ENCODE results near the gene MRPS9.
A peak's percentile ranks its signal among the peaks of the same experiment; 100 is the strongest.

MRPS9 gene

DNA sequence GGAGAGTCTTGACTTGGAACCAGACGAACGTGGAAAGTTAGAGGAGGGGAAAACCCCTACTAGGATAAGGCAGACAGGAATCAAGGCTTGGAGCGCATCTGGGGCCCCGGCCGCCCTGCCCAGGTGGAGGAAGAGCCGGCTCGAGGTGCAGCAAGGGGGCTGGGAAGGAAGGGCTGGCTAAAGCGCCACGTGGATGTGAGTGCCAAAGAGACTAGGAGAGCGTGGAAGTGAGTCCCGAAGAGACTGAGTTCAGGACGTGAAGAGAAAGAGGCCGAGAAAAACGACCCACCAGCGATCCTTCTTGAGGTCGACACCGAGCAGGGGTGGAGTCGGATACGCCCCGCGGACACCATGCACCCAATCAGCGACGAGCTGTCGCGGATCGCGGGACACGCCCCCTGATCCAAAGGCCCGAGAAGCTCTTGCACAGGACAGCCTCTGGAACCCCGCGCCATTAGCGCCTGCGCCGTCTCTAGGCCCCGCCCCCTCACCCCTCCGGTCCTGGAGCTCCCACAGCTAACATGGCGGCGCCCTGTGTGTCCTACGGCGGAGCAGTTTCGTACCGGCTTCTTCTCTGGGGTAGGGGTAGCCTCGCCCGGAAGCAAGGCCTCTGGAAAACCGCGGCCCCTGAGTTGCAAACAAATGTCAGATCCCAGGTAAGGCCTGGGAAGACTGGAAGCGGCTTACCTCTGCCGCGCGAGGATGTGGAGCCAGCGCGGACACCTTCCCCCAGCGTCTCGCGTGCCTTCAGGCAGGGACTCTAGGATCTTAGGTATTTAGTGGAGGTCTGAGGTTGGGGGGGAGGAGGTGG is at the start of gene MRPS9:
Gene MRPS9 (plus strand): TSS at position 498 of the 811 bp plus-strand sequence. CDS start 24 bp downstream, at position 522.
- ATAC-seq = peak; percentile 98 to 99

DNA sequence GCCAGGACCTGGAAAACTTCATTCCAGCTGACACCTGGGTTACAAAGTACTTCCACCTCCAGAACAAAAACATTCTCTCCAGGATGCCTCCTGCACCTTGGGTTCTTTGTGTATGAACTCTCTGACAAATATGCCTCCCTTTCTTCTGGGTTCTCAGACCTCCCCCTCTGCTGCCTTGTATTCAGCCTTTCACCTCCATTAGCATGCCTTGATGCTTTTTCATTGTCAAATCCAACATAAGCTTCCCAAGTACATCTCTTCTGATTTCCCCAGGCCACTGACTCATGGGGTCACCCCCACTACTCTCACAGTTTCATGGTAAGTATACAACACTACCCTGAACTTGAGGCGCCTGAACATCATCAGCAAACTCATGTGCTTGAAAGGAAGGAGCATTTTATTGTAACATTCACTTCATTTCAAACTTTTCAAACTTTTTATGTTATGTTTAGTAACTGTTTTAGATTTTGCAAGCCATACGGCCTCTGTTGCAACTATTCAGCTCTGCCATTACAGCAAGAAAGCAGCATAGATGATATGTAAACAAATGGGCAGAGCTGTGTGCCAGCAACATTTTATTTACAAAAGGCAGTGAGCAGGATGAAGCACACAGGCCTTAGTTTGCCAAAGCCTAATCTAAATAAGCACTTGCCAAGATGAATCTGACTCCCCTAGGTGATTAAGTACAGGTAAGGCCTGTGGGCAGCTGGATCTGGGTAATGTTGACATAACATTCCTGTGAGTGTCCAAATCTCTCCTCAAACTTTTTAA is 32.5 kb upstream of the MRPS9 start:
- ATAC-seq = no peak

DNA sequence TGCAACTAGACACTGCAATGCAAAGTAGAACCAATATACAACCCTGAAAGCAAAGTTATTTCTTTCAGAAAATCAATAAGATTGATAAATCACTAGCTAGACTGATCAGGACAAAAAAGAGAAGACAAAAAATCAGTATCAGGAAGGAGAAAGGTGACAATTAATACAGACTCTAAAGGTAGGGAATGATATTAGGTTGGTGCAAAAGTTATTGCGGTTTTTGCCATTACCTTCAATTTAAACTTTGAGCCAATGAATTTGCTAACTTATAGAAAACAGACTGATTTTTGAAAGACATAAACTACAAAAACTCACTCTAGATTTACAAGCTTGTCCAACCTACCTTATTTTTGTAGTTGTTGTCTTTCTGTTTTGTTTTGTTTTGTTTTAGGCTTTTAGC is 30.5 kb upstream of the MRPS9 start:
- ATAC-seq = no peak

DNA sequence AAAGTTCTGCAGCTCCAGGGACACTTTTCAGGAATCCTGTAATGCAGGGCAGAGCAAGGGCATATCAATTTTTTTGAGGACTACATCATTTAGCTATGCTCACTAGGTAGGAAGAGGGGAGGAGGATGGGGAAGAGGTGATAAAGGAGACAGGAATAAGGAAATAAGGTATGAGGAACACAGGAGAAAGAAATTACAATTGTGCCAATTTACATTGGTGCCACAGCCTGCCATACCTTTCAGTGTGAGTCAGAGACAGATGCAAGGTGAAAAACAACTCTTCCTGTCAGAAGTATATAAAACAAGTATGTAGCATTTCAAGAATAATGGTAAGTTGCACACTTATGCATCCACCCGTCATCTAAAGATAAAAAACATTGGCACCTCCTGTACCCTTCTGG is 5.4 kb upstream of the MRPS9 start:
- ATAC-seq = no peak

DNA sequence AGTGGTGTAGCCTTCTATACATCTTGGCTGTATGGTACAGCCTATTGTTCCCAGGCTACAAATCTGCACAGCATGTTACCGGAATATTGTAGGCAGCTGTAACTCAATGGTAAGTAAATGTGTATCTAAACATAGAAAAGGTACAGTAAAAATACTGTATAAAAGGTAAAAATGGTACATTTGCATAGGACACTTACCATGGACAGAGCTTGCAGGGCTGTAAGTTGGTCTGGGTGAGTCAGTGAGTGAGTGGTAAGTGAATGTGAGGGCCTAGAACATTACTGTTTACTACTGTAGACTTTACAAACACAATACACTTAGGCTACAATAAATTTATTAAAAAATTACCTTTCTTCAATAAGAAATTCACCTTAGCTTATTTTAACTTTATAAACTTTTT is 3.7 kb upstream of the MRPS9 start:
- ATAC-seq = no peak

DNA sequence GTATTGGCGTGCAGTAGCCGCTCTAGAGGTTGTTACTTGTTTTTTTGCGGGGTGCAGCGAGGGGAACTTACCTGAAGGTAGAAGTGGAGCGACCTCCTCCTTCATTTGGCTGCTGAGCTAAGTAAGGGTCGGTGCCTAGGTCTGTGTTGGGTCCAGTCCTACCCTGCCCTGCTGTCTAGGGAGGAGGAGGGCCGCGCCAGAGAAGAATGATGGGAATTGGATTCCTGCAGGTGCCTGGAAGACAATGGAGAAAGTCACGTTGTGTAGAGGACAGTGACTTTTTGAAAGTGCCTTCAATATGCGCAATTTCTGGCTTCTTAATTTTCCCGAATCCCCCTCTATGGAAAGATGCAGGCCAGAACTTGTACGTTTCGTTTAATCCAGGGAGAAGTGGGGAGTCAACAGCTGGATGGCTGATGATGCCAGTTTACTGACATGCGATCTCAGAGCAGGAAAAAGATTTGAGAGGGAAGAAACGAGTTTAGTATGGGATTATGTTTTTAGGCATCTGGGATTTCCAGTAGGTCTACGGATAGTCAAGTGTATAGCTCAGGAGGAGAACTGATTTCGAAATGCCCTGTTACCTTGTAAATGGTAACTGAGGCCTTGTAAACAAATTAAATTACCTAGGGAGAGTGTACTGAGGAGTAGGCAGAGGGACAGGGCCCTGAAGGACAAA is 653 bp downstream of the MRPS9 start:
- no peak for ATAC-seq

DNA sequence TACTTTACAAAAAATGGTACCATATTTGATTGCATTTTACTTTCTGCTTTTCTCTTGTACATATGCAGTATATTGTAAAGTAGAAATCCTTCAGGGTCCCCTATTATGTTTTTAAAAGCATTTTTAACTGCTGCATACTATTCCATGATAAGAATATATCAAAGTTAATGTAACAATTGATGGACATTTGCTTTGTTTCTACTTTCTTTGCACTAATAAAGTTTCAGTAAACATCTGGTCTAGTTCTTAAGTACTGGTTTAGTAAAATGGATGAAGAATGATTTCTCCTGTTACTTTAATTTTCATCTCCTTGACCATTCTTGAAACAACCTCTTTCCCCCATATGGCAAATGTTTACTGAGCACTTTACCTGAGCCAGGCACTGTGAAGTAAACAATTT is 1.7 kb downstream of the MRPS9 start:
- ATAC-seq = no peak

DNA sequence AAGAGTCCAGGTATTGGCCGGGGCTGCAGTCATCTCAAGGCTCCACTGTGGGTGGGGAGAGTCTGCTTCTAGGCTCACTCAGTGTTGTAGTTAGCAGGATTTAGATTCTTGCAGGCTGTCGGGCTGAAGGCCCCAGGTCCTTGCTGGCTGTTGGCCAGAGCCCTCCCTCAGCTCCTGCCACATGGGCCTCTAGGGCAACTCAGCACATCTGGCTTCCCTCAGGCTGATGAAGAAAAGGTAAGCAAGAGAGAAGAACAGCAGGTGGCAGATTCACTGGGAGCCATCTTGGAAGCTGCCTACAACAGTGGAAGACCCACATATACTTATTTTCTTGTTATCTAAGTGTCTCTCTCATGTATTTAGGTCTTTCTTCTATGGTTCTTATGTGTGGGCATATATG is 4.3 kb downstream of the MRPS9 start:
- no peak for ATAC-seq

DNA sequence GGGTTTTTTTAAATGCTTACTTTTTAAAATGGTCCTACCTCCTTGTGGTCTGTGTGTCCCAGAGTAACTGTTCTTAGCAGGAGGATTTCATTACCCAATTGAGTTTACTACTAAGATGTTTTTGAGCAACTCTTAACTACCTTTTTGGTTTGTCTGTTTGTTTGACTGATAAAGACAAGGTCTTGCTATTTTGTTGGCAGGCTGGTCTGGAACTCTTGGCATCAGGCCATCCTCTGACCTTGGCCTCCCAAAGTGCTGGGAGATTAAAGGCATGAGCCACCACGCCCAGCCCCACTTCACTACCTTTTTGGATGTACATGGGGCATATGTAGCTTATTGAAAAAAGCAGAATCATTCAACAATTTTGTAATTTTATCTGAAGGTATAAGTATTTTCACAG is 14.9 kb downstream of the MRPS9 start:
- no peak for ATAC-seq

DNA sequence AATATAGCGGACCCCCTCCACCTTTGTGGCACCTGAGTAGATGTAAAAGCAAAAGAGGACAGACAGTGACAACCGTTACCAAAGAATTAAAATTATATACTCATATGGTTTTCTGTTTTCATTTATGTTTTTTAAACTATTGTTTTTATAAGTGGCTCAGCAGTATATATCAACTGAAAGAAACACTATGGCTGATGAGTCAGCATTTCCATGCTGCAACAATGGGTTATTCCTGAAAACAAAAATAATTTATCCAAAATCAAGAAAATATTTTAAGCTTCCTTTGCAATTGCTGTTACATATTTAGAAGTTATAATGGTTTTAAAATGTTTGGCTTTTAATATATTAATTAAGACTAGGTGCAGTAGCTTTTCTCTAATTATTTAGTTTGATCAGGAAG is 17.7 kb downstream of the MRPS9 start:
- no peak for ATAC-seq

DNA sequence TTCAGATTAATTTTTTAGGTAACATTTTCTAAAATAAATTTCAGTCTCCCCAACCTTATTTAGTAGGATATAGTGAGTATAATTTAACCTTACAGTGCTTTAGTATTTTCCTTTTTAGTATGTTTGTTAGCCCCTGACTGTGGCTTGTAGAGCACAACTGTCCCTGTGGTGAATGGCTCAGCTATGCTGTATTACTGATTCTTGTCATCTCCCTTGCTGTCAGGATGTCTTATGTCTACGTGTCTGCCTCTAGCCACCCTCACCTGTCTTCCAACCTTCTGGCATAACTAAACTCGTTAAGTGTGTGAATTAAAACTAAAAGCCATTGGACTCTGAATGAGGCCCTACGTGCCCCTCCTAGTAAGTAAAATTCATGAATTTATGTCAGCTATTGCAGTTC is 18.4 kb downstream of the MRPS9 start:
- ATAC-seq = no peak

DNA sequence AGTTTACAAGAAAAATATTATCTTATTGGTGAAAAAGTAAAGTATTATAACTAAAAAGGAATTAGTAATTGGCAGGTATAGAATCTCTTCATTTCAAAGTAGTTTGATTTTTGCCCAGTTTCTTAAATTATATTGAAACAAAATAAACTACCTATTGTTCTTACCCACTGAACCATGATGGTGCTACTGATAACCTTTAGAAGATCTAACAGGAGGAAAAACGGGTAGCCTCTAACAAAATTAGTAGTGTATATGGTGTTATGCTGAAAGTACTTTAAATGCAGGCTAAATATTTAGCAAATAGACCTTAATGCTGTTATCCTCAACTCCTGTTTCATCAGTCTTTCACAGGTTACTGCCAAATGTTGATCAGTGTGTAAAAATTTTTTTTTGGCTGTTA is 19.1 kb downstream of the MRPS9 start:
- no peak for ATAC-seq

DNA sequence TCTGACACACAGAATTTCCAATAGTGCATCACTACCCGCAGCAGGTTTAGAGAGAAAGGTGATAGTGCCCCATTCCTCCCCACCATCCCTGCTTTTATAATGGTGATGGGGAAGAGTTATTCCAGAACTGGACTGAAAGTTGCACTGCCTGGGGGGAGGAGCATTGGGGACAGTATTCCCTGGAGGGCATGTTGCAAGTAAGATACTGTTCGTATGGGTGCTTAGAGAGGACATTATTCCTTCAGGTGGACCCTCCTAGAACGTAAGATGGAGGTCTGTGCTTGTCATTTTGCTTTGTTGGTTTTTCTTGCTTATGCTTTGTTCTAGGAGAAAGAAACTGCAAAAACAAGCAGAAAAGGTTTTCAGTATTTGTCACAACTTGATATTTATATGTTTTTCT is 23.7 kb downstream of the MRPS9 start:
- no peak for ATAC-seq

DNA sequence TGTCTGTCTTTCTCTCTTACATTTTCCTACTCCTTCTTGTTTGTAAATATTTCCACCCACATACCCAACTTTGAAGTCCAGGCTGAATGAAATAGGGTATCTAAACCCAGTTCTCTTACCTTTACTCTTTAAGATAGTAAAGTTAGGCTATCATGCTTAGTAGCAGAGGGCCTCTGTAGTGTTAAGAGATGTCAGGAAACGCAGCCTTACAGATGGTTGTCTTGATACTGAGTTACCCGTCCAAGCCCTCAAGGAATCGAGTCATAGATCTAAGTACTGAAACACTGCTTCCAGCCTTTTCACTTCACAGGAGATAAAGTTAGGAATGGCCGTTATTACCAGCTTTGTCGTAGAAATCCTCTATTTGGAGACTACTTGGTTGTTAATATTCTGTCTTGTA is 24.3 kb downstream of the MRPS9 start:
- no peak for ATAC-seq

DNA sequence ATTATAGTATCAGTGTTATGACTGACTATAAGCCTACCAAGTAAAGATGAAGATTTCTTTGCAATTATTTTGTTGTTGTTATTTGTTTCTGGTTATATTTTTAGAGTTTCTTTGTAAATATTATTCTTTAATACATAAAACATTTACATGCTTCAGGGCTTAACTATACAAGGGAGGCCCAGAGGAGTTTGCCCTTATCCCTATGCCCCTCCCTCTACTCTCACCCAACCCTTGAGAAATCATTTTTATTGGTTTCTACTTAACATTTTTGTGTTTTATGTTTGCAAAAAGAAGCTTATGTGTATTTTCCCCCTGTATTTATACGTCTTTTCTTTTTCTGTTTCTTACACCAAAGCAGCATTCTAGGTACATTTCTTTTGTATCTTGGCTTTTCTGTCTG is 30.5 kb downstream of the MRPS9 start:
- no peak for ATAC-seq

DNA sequence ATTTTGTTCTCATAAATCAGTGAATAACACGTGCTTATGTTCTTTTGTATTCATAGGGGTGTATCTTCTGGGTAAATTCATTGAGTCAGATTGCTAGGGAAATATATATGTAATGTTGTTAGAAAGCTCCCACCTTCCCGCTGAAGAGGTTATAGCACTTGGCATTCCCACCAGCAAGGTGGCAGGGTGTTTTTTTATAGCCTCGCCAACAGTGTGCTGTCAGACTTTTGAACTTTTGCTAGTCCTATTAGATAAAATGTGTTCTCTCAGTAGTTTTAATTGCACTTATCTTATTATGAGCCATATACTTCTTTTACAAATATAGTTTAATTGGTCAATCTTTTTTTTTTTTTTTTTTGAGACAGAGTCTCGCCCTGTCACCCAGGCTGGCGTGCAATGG is 31.0 kb downstream of the MRPS9 start:
- ATAC-seq = no peak

DNA sequence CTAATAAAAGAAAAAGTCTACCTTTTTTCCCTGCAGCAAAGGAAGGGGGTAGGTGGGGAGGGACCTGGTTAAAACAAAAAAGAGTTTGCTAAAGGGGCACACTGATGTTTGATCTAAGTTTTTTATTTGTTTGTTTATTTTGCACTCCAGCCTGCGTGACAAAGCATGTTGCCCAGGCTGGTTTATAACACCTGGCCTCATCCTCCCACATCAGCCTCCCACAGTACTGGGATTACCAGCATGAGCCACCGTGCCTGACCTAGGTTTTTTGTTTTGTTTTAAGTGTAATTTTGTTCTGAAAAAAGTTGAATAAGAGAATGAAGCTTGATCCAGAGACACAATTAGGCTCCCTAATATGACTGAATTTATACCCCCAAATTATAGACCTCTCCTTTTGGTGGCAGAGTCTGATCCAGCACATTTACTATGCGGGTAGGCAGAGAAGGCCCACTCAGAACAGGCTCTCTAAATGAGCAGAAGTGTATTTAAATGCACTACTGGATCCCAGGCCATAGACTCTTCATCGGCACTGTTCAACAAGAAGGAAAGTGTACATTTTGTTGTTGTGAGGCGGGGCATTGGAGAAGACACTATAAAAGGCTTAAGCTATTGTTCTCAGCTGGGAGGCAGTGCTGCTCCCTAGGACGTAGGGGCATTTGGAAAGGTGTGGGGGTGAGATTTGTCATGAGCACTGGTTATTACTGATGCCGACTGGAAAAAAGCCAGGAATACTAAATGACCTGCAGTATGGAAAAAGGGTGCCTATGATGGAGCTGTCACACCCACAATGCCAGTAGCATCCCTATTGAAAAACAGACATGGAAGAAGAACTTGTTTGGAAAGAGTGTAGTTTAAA is 32.4 kb downstream of the MRPS9 start:
- ATAC-seq = no peak

DNA sequence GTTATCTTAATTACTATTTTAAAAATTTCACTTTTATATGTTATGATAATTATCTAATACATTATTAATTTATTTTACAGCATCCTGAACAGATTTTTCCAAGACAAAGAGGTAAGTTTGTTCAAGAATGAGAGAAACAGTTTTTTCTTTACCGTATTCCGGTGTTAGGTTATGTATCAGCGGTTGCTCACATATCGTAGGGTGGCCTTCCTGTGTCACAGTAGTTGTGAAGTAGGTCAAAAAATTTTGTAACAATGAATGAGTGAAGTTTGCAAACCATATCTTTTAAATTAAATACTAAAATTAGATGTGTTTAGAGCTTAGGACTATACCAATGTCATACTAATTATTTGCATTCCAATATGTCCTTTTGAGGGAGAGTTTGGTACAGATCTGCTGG is 33.5 kb downstream of the MRPS9 start:
- no peak for ATAC-seq

DNA sequence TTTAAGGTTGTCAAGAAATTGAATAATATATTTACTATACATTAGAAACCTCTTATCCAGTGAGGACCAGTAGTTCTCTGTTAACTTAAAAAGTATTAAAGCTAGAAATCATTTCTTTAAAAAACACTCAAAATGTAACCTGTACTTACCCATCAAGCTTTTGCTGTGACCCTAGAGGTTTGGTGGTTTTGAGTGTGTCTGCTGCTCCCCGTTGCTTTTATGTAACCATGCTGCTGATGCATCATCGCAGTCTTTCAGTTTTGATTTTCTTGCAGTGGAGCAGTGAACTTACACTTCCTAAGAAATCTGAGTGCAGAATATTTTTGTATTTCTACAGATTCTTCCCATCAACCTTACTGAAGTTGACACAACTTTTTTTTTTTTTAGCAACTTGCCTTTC is 34.2 kb downstream of the MRPS9 start:
- ATAC-seq = peak; percentile 46 to 77

DNA sequence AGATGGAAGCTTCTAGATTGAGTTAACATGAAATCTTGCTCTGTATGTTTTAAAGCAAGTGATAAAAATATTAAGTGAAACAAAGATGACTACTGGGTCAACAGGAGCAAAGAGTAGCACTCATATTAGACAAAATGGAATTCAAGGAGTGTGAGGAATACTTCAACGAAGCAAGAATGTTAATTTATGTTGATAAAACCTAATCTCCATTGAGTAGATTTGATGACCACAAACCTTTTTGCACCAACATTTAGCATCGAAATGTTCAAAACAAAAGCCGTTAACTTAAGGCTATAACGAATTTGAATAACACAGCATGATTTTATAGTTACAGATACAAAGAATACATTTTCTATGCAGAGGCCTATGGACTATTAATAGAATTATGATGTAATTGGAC is 35.7 kb downstream of the MRPS9 start:
- no peak for ATAC-seq

DNA sequence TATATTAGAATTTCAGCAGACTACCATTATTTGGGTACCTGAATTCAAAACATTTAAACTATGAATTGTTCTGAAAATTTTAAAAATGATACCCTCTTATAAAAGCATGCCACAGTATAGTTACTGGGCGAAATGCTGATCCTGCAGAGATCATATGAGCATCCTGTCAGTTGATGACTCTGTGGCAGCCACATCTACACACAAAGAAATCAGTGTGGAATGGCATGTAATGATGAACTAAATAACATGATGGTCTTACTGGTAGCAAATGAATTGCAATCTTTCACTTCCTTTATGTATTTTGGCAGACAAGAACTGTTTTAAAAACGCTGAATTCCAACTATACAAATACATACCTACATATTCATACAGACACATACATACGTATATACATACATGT is 38.3 kb downstream of the MRPS9 start:
- ATAC-seq = no peak

DNA sequence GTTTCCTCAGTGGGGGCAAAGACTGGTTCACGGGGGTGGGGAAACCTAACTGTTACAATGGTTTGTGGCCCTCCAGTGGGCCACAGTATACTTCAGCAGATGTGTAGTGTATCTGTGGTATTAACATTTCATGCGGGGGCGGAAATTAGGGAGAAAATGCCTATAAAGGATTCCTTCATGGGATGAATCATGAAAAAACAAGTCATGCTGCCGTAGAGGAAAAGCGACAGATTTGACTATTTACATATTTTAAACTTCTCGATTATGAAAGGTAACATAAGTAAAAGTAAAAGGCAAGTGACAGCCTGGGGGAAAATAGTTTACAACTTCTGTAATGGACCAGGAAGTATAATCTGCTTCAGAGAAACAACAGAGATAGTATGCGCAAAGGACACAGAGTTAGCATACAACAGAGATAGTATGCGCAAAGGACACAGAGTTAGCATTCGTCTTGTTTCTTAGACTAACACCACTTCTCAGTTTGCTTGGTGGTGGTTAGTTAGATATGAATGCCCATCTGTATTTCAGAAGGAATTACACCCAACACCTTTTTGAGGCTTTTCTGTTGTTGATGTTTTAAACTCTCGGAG is 41.1 kb downstream of the MRPS9 start:
- no peak for ATAC-seq
